ENCODE results near the gene CD274. TPM values are rescaled to one million over a fixed set of nuclear protein-coding genes. Genes with fewer than 3 reads are reported as not detected.

CD274 gene
- total RNA-seq, 3 donors from 2014 or later (not counting 1 experiment from before 2014, with no cell fraction given), result 4.9 to 7.2 (median 6.0) TPM

GRCh38 chr9:5453004-5453403 is 2.7 kb downstream of the CD274 start:
- Mint-ChIP-seq H3K27me3 (ENCODE audit: low read depth in 2 of 2) (no peaks in the 10 kb centered on the region), H3K36me3 (no peaks in the 10 kb centered on the region), H3K4me1 (peaks cover 29 to 34% of the 10 kb centered on the region in 2 donors), H3K27ac (peak overlapping the region in 1 of 2 donors; percentile 98), H3K4me3 (no peak overlapping the region), H3K9me3 (no peaks in the 10 kb centered on the region)
- H3K4me1 ChIP-seq (ENCODE audit: control insufficient read depth, insufficient read depth, low read length), result peaks cover 15% of the 10 kb centered on the region
- 76% methylated on average over 2 of the region's 2 CpGs for WGBS (ENCODE audit: insufficient coverage)
- intact Hi-C loops (cut with micrococcal nuclease), result loop anchor here (5.0 kb wide), 1 partner anchor 139 kb away; no protein-coding TSS in a partner anchor
- TF ChIP-seq, protein P1, sequence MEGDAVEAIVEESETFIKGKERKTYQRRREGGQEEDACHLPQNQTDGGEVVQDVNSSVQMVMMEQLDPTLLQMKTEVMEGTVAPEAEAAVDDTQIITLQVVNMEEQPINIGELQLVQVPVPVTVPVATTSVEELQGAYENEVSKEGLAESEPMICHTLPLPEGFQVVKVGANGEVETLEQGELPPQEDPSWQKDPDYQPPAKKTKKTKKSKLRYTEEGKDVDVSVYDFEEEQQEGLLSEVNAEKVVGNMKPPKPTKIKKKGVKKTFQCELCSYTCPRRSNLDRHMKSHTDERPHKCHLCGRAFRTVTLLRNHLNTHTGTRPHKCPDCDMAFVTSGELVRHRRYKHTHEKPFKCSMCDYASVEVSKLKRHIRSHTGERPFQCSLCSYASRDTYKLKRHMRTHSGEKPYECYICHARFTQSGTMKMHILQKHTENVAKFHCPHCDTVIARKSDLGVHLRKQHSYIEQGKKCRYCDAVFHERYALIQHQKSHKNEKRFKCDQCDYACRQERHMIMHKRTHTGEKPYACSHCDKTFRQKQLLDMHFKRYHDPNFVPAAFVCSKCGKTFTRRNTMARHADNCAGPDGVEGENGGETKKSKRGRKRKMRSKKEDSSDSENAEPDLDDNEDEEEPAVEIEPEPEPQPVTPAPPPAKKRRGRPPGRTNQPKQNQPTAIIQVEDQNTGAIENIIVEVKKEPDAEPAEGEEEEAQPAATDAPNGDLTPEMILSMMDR (IDR thresholded peaks at IDR 0.05), result no peak
- ATAC-seq (no peak), DNase-seq (no peak)
- H3K4me3 ChIP-seq (ENCODE audit: low read length), result no peak overlapping the region
- H3K36me3 ChIP-seq (ENCODE audit: control insufficient read depth, insufficient read depth, low read length), result peaks cover 4% of the 10 kb centered on the region
- no peaks in the 10 kb centered on the region for H3K27me3 ChIP-seq (ENCODE audit: control insufficient read depth, insufficient read depth, low read length)
- H3K27ac ChIP-seq (ENCODE audit: low read length), result no peak overlapping the region
- H3K9me3 ChIP-seq (ENCODE audit: control insufficient read depth, insufficient read depth, low read length), result no peaks in the 10 kb centered on the region

DNA sequence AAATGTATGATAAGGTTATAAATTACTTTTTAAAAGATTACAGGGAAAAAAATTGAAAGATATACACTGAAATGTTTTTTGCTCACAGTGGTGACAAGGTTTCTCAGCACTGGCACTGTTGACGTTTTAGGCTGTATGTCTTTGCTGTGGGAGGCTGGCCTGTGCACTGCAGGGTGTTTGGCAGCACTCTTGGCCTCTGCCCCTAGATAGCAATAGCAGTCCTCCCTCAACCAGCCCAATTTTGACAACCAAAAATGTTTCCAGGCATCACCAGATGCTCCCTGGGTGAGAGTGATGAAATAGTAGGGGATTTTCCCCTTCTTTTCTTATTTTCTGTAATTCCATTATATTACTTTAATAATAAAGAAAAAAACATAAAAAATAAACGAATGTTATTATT is 3.3 kb downstream of the CD274 start:
- no peak overlapping the region for H3K27ac Mint-ChIP-seq
- Histone ChIP-seq H3K27ac (ENCODE audit: low read length) (no peak overlapping the region), H3K4me3 (ENCODE audit: low read length) (no peak overlapping the region), H3K36me3 (ENCODE audit: control insufficient read depth, insufficient read depth, low read length) (peaks cover 7% of the 10 kb centered on the region), H3K4me1 (ENCODE audit: control insufficient read depth, insufficient read depth, low read length) (peaks cover 15% of the 10 kb centered on the region), H3K27me3 (ENCODE audit: control insufficient read depth, insufficient read depth, low read length) (no peaks in the 10 kb centered on the region), H3K9me3 (ENCODE audit: control insufficient read depth, insufficient read depth, low read length) (no peaks in the 10 kb centered on the region)
- no peaks in the 10 kb centered on the region for H3K9me3 Mint-ChIP-seq
- TF ChIP-seq, protein P1 (IDR thresholded peaks at IDR 0.05), result no peak
- no peak overlapping the region for H3K4me3 Mint-ChIP-seq
- no peak for ATAC-seq
- no peaks in the 10 kb centered on the region for H3K36me3 Mint-ChIP-seq
- intact Hi-C loops (cut with micrococcal nuclease), result loop anchor here (5.0 kb wide), 1 partner anchor 139 kb away; no protein-coding TSS in a partner anchor
- H3K4me1 Mint-ChIP-seq, result peaks cover 29 to 34% of the 10 kb centered on the region in 2 donors
- no peak for DNase-seq
- 69% methylated on average over 1 of the region's 2 CpGs for WGBS (ENCODE audit: insufficient coverage)
- no peaks in the 10 kb centered on the region for H3K27me3 Mint-ChIP-seq (ENCODE audit: low read depth in 2 of 2)

- H3K4me3 ChIP-seq (ENCODE audit: low read length), result no peak overlapping the region
- DNase-seq, result no peak
- no peaks in the 10 kb centered on the region for H3K9me3 ChIP-seq (ENCODE audit: control insufficient read depth, insufficient read depth, low read length)
- intact Hi-C loops (cut with micrococcal nuclease), result no loop called here
- Mint-ChIP-seq H3K4me3 (no peak overlapping the region), H3K27ac (no peak overlapping the region), H3K9me3 (no peaks in the 10 kb centered on the region), H3K36me3 (no peaks in the 10 kb centered on the region), H3K4me1 (peaks cover 22 to 23% of the 10 kb centered on the region in 2 donors), H3K27me3 (ENCODE audit: low read depth in 2 of 2) (no peaks in the 10 kb centered on the region)
- no peak for ATAC-seq
- no peaks in the 10 kb centered on the region for H3K27me3 ChIP-seq (ENCODE audit: control insufficient read depth, insufficient read depth, low read length)
- TF ChIP-seq, protein P1 (IDR thresholded peaks at IDR 0.05), result no peak
- WGBS (ENCODE audit: insufficient coverage), result 92% methylated on average over 1 of the region's 2 CpGs
- H3K36me3 ChIP-seq (ENCODE audit: control insufficient read depth, insufficient read depth, low read length), result peaks cover 7% of the 10 kb centered on the region
- H3K27ac ChIP-seq (ENCODE audit: low read length), result no peak overlapping the region
- H3K4me1 ChIP-seq (ENCODE audit: control insufficient read depth, insufficient read depth, low read length), result peaks cover 8% of the 10 kb centered on the region
Measured at GRCh38 chr9:5455181-5455580, 4.8 kb downstream of the CD274 start.

DNA sequence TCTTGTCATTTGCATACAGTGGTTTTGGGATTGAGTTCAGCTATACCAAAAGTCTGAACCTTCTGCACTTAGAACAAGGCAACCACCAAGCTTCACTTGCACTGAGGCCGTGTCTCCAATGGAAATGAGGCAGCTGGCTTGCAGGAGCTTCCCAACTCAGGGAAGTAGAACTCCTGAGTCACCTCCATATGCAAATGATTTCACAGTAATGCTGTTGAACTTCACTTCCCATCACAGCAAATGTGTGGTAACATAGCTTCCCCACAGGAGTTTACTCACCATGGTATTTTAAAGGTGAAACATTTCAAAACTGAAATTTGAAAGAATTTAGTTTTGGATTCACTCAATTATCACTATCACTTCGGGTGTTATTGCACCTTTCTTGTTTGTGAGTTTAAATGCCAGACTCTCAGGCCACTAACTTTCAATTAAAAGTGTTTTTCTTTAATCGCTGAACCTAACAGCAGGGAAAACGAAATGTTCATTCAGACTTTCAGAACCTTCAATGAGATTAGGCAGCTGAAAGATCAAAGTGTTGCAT is 9.0 kb downstream of the CD274 start:
- Histone ChIP-seq H3K27me3 (ENCODE audit: control insufficient read depth, insufficient read depth, low read length) (no peaks in the 10 kb centered on the region), H3K4me1 (ENCODE audit: control insufficient read depth, insufficient read depth, low read length) (no peaks in the 10 kb centered on the region), H3K4me3 (ENCODE audit: low read length) (no peak overlapping the region), H3K9me3 (ENCODE audit: control insufficient read depth, insufficient read depth, low read length) (no peaks in the 10 kb centered on the region), H3K27ac (ENCODE audit: low read length) (no peak overlapping the region), H3K36me3 (ENCODE audit: control insufficient read depth, insufficient read depth, low read length) (peaks cover 19% of the 10 kb centered on the region)
- DNase-seq (no peak), ATAC-seq (no peak)
- Mint-ChIP-seq H3K27ac (no peak overlapping the region), H3K4me1 (no peaks in the 10 kb centered on the region), H3K27me3 (ENCODE audit: low read depth in 2 of 2) (no peaks in the 10 kb centered on the region), H3K36me3 (peaks cover 19% of the 10 kb centered on the region), H3K4me3 (no peak overlapping the region), H3K9me3 (no peaks in the 10 kb centered on the region)
- intact Hi-C loops (cut with micrococcal nuclease), result no loop called here
- TF ChIP-seq, protein P1 (IDR thresholded peaks at IDR 0.05), result no peak
- WGBS (ENCODE audit: insufficient coverage), result 68% methylated on average over 4 of the region's 4 CpGs
